GM21360 (cell line): ENCODE results near the gene MTA2.
"Not testable (repeated sequence)": the region's sequence is repeated elsewhere in the genome, so short reads cannot be mapped to it uniquely, and the experiment has no call there.

Experiments used
- ATAC-seq: cut with Tn5 transposase; IDR thresholded peaks from one replicate; pipeline ENCODE4 v1.9.1; 2021; ENCODE audit warnings: mild to moderate bottlenecking, moderate library complexity; ENCODE audit not compliant: unreplicated experiment

MTA2 gene

GRCh38 chr11:62570903-62571302, 30.8 kb downstream of the MTA2 start:
- not testable (repeated sequence) for ATAC-seq

DNA sequence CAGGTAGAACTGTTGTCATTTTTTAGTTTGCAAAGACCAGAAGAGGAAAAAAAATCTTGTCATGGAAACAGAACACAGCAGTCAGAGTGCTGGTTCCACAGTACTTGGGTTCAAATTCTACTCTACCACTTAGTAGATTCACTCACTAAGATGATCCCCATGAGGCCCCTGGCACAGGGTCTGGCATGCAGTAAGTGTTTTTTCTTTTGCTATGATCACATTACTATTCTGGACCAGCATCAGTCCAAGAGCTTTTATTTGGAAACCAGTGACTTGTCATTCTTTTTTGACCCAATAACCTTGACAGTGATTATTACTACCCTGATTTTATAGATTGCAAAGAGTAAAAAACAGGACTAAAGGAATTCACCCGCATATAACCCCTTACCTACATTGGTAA, 32.1 kb downstream of the MTA2 start:
- ATAC-seq: no peak

DNA sequence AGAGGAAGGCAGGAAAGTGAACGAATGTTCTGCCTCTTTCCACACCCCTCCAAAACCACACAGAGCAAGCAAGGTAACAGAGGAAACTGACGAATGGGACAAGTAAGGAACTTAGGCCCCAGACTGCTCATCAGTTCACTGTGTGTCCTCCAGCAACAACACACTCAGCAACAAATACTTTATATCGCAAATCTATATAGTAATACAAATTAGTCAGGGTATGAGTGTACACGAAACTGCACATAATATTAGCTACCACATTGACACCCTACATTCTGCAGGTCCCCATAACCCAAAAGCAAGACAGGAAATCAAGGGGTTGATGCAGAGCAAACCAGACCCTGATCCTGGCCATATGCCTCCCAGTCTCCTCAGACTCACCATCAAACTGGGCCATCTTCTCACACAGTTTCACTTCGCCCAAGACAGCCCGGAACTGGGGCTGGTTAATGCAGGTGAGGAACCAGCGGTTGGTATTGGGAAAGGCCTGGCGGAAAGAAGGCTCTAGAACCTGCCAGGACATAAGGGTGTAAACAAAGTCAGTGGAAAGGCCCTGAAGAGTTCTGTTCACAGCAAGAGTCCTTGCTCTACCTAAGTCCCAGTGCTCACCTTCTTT, 34.5 kb downstream of the MTA2 start:
- ATAC-seq: no peak

DNA sequence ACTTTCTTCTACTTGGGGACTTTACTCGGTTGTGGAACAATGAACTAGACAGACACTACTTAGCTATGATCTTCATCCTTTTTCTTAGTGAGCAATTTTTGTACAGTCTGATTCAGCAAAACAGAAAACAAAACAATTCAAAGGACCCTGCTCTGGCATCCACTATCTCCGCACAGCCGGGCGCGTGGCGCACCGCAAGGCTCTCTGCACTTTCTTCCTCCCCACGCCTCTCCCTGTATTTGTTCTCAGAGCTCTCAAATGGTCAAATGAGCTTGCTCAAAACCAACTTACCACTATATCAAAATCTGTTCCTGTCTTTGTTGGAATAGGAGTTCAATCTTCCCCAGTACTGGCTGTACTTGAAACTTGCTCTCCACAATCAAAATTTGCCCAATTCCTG, 35.4 kb downstream of the MTA2 start:
- ATAC-seq: no peak

DNA sequence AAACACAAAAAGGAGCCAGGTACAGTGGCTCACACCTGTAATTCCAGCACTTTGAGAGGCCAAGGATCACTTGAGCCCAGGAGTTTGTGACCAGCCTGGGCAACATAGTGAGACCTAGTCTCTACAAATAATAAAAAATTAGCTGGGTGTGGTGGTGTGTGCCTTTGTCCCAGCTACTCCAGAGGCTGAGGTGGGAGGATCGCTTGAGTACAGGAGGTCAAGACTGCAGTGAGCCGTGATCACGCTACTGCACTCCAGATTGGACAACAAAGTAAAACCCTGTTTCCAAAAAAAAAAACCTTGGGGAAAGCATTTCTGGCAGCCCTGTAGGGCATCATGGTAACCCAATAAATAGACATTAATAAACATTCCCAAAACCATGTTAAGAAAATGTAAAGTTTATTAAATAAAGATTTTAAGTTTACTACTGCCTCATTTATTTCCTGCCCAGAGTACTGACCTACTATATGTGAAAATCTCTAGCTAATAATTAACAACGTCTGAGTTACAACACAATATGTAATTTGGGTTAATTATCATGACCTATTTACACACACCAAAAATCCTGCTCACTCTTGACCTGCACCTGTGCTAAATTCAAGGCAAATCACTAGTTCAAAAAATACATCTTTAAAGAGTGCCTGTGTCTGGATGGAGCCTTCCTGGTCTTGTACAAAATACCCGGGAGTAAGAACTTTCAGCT, 36.4 kb downstream of the MTA2 start:
- no peak for ATAC-seq

DNA sequence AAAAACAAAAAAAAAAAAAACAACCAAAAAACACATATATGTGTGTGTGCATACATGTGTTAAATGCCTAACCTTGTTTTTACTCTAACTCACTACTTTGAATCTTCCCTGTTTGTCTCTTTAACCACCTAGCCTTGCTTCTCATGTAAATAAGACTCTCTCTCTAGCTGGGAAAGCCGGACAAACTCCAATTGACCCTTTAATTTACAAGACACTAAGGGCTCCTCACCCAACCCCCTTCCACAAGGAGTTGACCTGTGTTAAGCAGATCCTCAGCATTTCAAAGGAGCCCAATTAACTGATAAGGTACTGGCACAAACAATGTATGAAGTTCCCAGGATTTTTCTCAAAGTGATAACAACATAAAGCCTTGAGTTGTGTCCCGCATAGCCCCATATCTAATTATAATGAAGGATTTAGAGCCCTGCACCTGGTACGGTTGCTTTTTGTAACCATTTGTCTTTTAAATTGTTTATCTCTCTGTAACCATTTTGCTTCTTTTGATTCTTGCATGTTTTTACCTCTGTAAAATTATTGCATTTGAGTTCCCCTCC, 39.9 kb downstream of the MTA2 start:
- not testable (repeated sequence) for ATAC-seq

- ATAC-seq: no peak
These were observed 41.0 kb downstream of the MTA2 start for GRCh38 chr11:62560566-62561103.

DNA sequence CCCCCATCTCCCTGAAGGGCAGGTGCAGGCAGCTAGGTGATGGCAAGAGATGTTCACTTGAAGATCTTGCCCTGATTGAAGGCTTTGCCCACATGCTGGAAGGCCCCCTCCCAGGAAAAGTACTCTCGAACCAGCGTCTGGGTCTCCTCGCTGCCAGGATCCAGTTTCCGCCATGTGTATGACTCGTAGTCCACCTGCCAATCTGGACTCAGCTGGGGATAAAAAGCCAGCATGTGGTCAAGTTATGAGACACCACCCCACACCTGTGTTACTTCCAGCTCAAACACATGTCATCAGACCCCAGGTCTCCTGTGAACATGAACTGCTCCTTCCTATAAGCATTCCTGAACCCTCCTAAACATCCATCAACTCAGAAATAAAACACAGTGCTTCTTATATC, 42.0 kb downstream of the MTA2 start:
- ATAC-seq: not testable (repeated sequence)

DNA sequence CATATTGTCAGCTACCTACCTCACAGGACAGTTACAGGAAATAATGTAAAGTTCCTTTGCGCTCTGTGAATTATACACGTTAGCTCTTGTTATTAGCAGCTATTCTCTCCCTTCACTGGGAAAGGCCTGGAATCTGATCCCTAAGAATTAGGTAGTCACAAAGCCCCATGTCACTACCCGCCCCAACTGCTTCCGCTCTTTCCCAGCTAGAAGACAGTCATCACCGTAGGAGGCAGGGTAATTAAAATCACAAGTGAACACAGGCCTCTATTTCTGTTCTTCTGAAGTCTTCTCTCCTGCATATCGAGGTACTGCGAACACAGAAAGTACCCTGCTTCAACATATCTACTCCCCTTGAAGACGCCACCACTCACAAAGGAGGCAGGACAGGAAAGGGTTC, 42.5 kb downstream of the MTA2 start:
- ATAC-seq: no peak

DNA sequence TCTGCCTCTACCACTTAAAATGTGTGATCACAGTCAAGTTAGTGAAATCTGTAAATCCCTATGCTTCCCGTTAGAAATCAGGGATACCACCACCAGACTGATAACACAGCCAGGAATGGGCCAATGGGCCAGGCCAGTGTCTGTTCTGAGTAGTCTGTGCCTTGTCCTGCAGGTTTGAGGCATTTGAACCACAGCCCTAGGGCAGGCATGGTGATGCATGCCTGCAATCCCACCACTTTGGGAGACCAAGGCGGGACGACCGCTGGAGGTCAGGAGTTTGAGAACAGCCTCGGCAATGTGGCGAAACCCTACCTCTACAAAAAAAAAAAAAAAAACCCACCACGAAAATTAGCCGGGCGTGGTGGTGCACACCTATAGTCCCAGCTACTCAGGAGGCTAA, 43.0 kb downstream of the MTA2 start:
- ATAC-seq: no peak

GRCh38 chr11:62556875-62557631, 44.6 kb downstream of the MTA2 start:
- ATAC-seq: no peak

DNA sequence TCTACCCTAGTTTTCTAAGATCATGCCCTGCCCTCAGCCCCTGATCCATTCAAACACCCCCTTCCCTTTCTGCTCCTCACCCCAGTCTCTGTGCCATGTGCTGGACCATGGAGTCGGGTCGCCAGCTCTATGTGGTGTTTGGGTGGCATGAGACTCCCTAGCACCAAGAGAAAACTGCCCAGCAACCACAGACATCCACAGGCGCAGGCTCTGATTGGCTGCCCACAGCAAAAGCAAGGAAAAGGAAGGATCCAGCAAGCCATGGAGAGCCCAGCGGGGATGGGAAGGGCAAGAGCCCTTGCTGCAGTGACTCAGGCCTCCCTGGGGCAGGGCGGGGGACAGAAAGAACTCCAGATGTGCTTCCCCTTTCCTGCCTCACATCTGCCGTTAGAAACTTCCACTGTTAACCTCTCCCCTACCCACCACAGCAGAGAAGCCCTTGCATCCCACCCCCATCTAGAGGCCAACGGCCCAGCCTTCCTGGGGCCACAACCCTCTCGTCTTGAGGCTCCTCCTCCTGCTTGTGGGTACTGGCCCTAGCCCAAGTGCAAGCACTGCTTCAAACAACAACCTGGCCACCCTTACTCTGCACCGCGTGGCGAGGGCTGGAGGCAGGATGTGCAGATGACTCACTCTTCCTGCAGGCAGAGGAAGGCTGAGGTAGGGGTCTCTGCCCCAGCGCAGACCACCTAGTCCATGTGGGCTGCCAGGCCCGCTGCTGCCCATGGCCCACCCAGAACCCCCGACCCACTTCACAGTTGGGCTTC, 45.4 kb downstream of the MTA2 start:
- ATAC-seq: no peak

DNA sequence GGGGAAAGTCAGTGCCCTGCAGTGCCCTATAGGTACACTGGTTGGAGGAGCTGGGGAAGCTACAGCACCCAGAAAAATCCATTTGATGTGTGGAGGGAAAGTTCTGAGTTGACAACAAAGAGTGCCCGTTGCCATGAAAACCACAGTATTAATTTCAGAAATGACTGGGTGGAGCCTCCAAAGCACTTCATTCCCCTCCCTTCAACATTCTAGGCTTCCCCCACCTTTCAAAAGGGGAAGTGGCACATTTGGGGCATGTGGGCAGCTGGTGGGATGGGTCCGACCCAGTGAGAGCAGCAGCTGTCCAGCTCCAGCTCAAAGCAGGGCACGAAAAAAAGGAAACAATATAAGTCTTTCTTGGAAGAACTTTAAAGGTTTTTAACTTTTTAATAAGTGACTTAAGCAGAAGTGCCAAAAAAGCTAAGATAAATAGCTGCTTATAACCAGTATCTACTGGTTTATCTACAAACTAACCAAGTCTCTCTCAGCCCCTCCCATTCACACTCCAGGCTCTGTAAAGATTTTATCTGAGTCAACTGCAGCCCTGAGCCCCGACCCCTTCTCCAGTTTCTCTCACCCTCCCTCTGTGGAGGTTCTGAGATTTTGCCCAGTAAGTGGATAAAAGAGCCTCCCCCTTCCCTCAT, 46.1 kb downstream of the MTA2 start:
- peak; percentile 31 for ATAC-seq

DNA sequence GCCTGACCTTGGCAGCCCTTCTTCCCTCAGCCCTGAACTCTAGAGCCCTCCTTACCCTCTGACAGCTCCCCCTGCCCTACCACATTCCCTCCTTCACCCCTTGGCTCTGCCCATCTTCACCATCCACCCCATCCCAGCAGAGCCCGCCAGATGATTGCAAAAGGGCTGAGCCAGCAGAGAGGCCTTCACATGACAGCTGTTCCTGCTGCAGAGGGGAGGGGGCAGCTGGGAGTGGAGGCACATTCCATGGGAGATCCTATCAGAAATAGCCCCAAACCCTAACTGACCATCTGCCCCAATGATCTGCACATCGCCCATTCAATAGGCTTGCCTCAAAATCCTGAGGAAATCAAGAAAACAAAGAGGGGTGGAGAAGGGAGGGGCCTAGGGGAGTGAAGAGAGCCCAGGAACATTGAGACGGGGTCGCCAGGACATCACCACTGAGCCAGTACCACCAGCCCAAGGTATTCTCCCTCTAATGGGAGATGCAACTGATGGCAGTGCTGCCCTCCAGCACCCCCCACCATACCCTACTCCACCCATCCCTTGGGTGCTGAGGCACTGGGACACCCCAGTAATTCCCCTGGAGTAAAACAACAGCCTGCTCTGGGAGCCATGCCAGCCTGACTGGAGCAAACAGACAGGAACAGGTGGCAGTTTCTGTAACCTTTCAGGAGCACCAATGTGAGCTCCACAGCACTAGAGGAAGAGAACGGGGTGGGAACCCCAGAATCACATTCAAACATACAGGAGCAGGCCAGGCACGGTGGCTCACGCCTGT, 47.1 kb downstream of the MTA2 start:
- no peak for ATAC-seq

DNA sequence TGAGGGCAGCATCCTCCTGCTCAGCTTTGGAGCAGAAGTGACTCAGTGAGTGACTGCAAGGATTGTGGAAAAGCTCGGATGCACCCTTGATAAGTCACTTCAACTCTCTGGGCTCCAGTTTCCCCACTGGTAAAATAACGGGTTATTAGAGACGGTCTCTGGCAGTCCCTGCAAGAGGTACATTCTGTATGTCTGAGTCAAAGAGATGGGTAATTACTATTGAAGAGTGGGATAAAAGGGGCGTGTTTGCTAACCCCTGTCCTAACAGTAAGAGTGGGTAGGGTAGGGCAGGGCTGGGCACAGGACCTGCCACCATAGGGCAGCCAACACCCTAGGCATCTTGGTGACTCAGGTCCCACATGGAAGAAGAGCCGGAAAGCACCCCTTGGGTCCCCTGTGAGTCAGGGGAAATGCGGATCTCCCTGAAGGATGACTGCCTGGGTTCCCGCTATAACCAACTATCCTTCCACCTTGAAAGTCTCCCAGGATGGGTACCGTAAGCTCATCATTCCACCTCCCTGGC, 47.8 kb downstream of the MTA2 start:
- no peak for ATAC-seq

- ATAC-seq: no peak
These were observed 48.4 kb downstream of the MTA2 start for GRCh38 chr11:62553080-62553838.

GRCh38 chr11:62552485-62553079, 49.1 kb downstream of the MTA2 start:
- no peak for ATAC-seq

DNA sequence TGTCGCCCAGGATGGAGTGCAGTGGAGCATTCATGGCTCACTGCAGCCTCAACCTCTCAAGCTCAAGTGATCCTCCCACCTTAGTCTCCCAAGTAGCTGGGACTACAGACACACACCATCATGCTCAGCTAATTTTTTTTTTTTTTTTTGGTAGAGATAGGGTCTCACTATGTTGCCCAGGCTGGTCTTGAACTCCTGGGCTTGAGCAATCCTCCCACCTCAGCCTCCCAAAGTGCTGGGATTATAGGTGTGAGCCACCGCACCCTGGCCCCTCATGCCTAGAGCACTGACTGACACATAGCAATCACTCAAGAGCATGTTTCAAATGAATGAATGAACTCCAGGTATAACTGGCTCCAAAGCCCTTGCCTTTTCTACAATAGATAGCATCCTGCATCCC, 51.2 kb downstream of the MTA2 start:
- ATAC-seq: not testable (repeated sequence)
